Measurements from ENCODE around the gene MACROD2. TPM values are rescaled to one million over a fixed set of nuclear protein-coding genes. Genes with fewer than 3 reads are reported as not detected.

MACROD2 gene
- total and polyA plus RNA-seq, 2 experiments from 2014 or later: 2.8 to 4.3 TPM

GRCh38 chr20:14407336-14407735 lies 412.0 kb downstream of the MACROD2 start:
- DNase-seq (ENCODE audit: low spot score) (no peak), ATAC-seq (no peak)
- Histone ChIP-seq H3K79me2 (replicated peaks; ENCODE audit: insufficient read depth) (no peaks in the 10 kb centered on the region), H3K27ac (ENCODE audit: low read depth) (no peak overlapping the region), H3K9me2 (ENCODE audit: insufficient read depth) (no peaks in the 10 kb centered on the region), H3K36me3 (ENCODE audit: insufficient read depth) (no peaks in the 10 kb centered on the region), H3F3A (replicated peaks; ENCODE audit: low read depth) (no peaks in the 10 kb centered on the region), H2AFZ (no peak overlapping the region), H4K20me1 (replicated peaks; ENCODE audit: insufficient read depth) (no peaks in the 10 kb centered on the region), H3K4me3 (no peak overlapping the region), H3K27me3 (ENCODE audit: insufficient read depth) (peaks cover 8% of the 10 kb centered on the region), H3K4me1 (ENCODE audit: insufficient read depth) (no peaks in the 10 kb centered on the region; the same call in 1 of the 2 replicates), H3K4me2 (no peak overlapping the region)
- no peak overlapping the region for H3K27ac Mint-ChIP-seq
- H3K36me3 Mint-ChIP-seq (ENCODE audit: low read depth): no peaks in the 10 kb centered on the region
- no peaks in the 10 kb centered on the region for H3K9me3 Mint-ChIP-seq
- H3K27me3 Mint-ChIP-seq (ENCODE audit: insufficient read depth, low read depth, poor library complexity): peaks cover 8% of the 10 kb centered on the region
- H3K4me3 Mint-ChIP-seq: no peak overlapping the region
- peaks cover 2% of the 10 kb centered on the region; the same call in 2 of the 3 replicates for H3K4me1 Mint-ChIP-seq
- TF ChIP-seq JUNB (IDR thresholded peaks at IDR 0.05; ENCODE audit: unreplicated experiment) (no peak), REST (IDR thresholded peaks at IDR 0.05; ENCODE audit: unreplicated experiment) (no peak), EZH2 (IDR thresholded peaks at IDR 0.05; ENCODE audit: low read depth, unreplicated experiment) (no peak), CREB1 (CRISPR knock-in tag; IDR thresholded peaks at IDR 0.05; ENCODE audit: low read depth) (no peak), NANOG (IDR thresholded peaks at IDR 0.05; ENCODE audit: borderline replicate concordance) (no peak), STAT1 (IDR thresholded peaks at IDR 0.05; ENCODE audit: unreplicated experiment) (no peak), ZNF331 (CRISPR knock-in tag; IDR thresholded peaks at IDR 0.05; ENCODE audit: low read depth) (no peak), POLR2AphosphoS5 (IDR thresholded peaks at IDR 0.05; ENCODE audit: low read depth) (no peak), ZNF462 (CRISPR knock-in tag; IDR thresholded peaks at IDR 0.05) (no peak)

Measured in GM23338 (cell line).